Measurements from ENCODE around the gene SLC38A5.

Gene SLC38A5

DNA sequence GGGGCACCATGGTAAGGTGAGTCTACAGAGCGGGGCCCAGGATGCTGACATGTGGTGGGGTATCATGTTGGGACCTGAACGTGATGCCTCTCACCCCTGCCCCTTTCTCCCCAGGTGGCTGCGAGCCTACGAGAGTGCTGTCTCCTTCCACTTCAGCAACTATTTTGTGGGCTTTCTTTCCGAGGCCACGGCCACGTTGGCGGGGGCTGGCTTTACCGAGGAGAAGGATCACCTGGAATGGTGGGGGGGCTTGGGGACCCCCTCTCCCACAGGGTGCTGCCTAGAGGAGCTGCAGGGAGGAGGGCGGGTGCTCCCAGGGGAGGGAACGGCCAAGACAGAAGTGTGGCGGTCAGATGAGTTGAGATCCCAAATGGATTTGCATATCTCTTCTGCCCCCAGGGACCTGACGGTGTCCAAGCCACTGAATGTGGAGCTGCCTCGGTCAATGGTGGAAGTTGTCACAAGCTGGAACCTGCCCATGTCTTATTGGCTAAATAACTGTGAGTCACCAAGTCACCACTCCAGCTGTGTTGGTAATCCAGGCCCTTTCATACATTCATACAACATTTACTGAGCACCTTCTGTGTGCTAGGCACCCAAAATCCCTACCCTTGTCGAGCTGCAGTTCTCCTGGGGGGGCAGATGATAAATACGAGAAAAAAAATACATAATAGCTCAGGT is 44.2 kb upstream of the SLC38A5 start:
- peak overlapping the region; percentile 65 for H3K27ac ChIP-seq
- no peak for DNase-seq (ENCODE audit: low spot score)
- TF ChIP-seq, protein P1, sequence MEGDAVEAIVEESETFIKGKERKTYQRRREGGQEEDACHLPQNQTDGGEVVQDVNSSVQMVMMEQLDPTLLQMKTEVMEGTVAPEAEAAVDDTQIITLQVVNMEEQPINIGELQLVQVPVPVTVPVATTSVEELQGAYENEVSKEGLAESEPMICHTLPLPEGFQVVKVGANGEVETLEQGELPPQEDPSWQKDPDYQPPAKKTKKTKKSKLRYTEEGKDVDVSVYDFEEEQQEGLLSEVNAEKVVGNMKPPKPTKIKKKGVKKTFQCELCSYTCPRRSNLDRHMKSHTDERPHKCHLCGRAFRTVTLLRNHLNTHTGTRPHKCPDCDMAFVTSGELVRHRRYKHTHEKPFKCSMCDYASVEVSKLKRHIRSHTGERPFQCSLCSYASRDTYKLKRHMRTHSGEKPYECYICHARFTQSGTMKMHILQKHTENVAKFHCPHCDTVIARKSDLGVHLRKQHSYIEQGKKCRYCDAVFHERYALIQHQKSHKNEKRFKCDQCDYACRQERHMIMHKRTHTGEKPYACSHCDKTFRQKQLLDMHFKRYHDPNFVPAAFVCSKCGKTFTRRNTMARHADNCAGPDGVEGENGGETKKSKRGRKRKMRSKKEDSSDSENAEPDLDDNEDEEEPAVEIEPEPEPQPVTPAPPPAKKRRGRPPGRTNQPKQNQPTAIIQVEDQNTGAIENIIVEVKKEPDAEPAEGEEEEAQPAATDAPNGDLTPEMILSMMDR (conservative IDR thresholded peaks at IDR 0.05; ENCODE audit: low read depth) = no peak
- ChIA-PET CTCF (interaction anchor here (0.6 kb wide), 1 partner anchor 40 kb away, joined by 3 read pairs; no protein-coding TSS in a partner anchor), POLR2A (ENCODE audit: low non-redundant PET) (no interaction called here)

DNA sequence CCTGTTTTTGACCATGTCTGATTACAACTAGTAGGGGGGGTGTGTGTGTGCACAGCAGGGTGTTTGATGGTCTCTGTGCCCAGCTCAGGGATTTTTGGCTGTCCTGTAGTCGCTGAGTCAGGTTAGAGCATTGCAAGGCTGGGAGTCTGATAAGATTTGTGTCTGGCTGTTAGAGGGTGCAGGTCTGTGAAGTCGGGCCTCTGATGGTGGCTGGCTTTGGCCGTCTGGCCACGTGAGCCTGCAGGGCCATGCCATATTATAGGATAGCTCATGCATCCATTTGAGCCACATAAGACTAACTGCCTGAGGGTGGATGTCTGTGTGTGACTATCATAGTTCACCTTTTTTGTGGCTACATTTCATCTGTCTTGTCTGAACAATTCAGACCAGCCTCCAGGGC is 43.6 kb upstream of the SLC38A5 start:
- no peak for DNase-seq (ENCODE audit: low spot score)
- H3K27ac ChIP-seq = peak overlapping the region; percentile 65
- CTCF ChIA-PET = no interaction called here
- TF ChIP-seq, protein P1 (conservative IDR thresholded peaks at IDR 0.05; ENCODE audit: low read depth) = no peak
- POLR2A ChIA-PET (ENCODE audit: low non-redundant PET) = no interaction called here

DNA sequence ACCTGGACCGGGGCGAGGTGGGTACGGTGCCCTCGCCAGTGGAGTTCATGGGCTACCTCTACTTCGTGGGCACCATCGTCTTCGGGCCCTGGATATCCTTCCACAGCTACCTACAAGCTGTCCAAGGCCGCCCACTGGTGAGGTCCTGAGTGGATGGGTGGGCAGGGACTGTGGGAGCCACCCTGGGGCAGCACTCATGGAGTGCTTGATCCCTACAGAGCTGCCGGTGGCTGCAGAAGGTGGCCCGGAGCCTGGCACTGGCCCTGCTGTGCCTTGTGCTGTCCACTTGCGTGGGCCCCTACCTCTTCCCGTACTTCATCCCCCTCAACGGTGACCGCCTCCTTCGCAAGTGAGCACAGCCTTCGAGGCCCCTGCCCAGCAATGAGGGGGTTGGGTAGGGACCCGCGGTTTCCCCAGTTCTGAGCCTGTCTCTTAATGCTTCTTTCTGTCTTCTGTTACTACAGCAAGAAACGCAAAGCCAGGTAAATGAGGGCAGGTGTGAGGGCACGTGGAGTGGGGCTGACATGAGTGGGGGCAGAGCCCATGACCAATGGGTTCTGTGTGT is 42.4 kb upstream of the SLC38A5 start:
- TF ChIP-seq, protein P1 (conservative IDR thresholded peaks at IDR 0.05; ENCODE audit: low read depth) = no peak
- DNase-seq (ENCODE audit: low spot score) = no peak
- ChIA-PET POLR2A (ENCODE audit: low non-redundant PET) (no interaction called here), CTCF (no interaction called here)
- peak overlapping the region; percentile 65; the same call in 1 of the 2 replicates for H3K27ac ChIP-seq

DNA sequence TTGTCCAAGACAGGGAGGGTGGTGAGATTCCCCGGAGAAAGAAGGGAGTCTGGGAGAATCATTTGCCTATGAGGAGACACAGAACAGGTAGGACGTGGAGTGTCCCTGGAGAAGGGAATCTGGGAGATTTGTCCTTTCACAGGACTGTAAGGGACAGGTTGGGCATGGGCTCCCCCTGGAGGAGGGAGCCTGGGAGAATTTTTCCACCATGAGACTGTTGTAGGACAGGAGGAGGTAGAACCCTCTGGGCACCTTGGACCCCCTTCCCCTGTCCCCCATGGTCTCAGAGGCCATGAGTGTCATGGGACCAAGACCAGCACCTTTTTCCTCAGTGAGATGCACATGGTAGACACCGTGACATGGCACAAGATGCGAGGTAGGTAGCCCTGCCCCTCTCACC is 41.5 kb upstream of the SLC38A5 start:
- no peak for DNase-seq (ENCODE audit: low spot score)
- H3K27ac ChIP-seq = peak overlapping the region; percentile 29
- TF ChIP-seq, protein P1 (conservative IDR thresholded peaks at IDR 0.05; ENCODE audit: low read depth) = no peak
- ChIA-PET POLR2A (ENCODE audit: low non-redundant PET) (no interaction called here), CTCF (no interaction called here)

DNA sequence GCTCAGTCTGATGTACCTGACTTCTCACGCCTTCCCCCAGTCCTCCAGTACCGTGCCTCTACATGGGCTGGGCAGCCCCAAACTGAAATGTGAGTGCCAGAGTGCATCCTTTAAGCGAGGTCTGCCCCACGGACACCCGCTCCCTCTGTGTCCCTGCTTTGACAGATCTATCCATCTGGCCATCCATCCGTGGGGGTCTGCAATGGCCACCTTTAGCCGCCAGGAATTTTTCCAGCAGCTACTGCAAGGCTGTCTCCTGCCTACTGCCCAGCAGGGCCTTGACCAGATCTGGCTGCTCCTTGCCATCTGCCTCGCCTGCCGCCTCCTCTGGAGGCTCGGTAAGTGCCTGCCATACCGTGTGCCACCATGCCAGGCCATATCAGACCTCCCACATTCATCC is 39.6 kb upstream of the SLC38A5 start:
- H3K27ac ChIP-seq = peak overlapping the region; percentile 80
- POLR2A ChIA-PET (ENCODE audit: low non-redundant PET) = no interaction called here
- TF ChIP-seq, protein P1 (conservative IDR thresholded peaks at IDR 0.05; ENCODE audit: low read depth) = no peak
- CTCF ChIA-PET = no interaction called here
- DNase-seq (ENCODE audit: low spot score) = no peak

DNA sequence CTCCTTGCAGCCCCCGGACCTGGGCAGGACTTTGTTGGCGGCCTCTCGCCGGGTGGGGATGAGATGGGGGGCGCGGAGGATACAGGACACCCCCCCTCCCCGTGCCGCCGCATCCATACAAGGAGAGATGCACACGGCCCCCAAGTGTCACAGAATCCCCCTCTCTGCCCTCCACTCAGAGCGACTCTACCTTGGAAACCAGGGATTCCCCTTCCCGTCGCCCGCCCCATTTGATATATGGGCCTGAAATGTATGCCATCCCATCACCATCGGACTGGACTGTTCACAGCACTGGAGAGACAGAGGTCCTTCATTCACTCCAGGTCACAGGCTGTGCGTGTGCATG is 39.2 kb upstream of the SLC38A5 start:
- POLR2A ChIA-PET (ENCODE audit: low non-redundant PET) = no interaction called here
- TF ChIP-seq, protein P1 (conservative IDR thresholded peaks at IDR 0.05; ENCODE audit: low read depth) = no peak
- CTCF ChIA-PET = no interaction called here

More for the DNA sequence above, 39.2 kb upstream of the SLC38A5 start:
- peak overlapping the region; percentile 80 for H3K27ac ChIP-seq
- DNase-seq (ENCODE audit: low spot score) = no peak

Measured in RWPE1 (cell line).